GM03348 (cell line): ENCODE measurements around the gene PDZK1IP1.
"Not testable (repeated sequence)": the region's sequence is repeated elsewhere in the genome, so short reads cannot be mapped to it uniquely, and the experiment has no call there.

ENCODE experiments used
- DNase-seq: peaks from one replicate; pipeline ENCODE4 v3.0.0; 2012; ENCODE audit warnings: low spot score

The PDZK1IP1 gene

DNA sequence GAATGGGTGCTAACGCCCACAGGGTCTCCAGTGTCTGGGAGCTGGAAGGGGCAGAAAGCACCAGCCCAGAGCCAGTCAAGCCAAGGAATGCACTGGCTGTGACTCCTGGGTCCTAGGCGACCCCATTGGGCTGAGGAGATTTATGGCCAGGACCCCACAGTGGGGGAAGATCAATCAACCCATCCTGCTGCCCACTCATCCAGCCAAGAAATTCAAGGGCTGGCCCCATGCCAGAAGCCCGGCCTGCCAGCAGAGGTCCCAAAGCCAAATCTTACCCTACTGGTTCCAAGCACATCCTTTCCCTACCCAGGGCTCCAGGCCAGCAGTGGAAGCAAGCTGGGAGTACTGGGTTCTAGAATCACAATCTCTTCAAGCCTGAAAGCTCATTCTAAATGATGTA lies 6.8 kb upstream of the PDZK1IP1 start:
- DNase-seq, result no peak

- DNase-seq, result not testable (repeated sequence)
Observed at GRCh38 chr1:47195981-47196380, 6.1 kb upstream of the PDZK1IP1 start.

DNA sequence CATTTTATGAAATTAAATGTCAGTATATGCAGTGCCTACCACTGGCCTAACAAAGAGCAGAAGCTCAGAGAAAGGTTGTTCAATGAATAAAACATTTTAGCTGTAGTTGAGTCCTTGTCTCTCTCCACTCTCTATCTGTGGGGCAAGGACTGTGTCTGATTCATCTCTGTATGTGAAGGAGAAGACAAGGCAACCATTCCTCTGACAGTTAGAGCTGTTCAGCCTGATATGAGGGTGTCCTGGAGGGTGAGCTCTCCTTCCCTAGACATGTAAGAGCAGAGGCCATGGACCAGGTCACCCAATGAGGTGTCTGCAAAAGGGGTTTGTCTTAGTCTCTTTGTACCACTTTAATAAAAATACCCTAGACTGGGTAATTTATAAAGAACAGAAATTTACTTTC lies 4.5 kb upstream of the PDZK1IP1 start:
- no peak for DNase-seq

- not testable (repeated sequence) for DNase-seq
Observed at GRCh38 chr1:47193496-47193895, 3.7 kb upstream of the PDZK1IP1 start.

GRCh38 chr1:47192458-47193384 lies 2.9 kb upstream of the PDZK1IP1 start:
- peak; percentile 88 for DNase-seq

GRCh38 chr1:47191940-47192457 lies 2.2 kb upstream of the PDZK1IP1 start:
- DNase-seq, result no peak

- DNase-seq, result no peak
Observed at GRCh38 chr1:47190857-47191256, 1.0 kb upstream of the PDZK1IP1 start.

DNA sequence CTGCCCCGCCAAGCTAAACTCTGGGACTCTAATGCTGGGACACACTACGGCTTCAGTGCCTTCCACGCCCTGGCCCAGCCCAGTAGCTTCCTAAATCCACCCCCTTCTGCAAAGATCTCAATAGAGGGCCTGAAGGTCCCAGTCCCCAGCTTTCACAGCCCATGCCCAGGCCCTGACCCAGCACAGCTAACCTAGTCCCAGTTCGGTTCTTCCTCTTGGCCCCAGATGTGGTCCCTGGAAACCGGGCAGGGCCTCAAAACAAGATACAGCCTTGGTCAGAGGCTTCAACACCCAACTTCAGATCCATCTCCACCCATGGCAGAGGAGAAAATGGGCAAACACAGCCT lies 646 bp upstream of the PDZK1IP1 start:
- DNase-seq, result no peak

DNA sequence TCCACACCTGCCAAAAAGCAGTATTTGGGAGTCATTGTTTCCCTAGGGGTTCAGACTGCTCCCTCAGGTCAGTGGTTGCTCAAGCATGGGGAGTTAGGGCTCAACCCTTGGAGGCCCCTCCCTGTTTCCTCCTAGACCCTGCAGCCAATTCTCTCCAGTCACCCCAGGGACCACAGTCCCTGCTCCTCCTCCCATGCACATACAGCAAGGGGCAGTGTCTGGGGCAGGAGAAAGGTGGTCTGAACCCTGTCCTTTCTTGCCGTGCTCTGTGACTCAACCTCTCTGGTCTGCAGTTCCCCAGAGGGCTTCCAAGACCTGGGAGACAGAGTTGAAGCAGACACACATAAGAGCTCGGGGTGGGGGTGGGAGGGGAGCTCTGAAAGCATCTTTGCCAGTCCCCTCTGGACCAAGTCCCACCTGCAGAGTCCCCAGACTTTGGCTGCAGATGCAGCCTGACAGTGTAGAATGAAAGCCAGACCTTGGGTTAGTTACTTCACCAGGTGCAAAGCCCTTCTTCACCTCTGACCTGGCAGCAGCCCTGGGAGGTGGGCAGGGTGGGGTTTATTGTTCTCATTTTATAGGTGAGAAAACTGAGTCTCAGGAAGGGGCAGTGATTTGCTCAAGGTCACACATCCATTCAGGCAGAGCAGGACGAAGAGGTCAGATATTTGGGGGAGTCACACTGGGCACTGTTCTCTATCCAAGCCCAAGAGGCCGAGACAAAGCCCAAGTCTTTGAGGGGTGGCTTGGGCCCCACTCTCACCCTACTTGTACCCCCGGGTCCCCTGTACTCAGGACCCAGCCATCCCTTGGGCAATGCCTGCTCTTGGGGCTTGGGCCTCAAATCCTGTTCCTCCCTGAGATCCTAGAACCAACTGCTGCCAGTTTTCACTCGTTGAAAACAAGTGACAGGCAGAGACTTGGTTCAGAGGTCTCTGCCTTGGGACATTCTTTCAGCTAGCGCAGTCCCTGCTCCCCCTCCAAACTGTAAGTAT lies 748 bp downstream of the PDZK1IP1 start:
- DNase-seq, result no peak

DNA sequence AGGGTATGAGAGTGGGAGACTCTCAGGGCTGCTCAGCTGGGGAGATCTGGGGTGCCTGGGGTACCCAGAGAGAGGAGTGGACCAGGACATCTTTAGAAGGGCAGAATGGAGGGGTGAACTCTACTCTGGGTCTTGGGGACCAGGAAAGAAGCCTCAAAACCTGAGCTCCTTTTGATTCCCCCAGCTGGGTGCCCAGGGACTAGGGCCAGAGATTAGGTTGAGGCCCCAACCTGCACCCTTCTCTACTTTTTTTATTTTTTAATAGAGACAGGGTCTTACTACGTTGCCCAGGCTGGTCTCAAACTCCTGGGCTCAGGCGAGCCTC lies 1.9 kb downstream of the PDZK1IP1 start:
- DNase-seq, result no peak

- no peak for DNase-seq
Observed at GRCh38 chr1:47187231-47187925, 2.5 kb downstream of the PDZK1IP1 start.

- DNase-seq, result no peak
Observed at GRCh38 chr1:47186267-47187185, 3.3 kb downstream of the PDZK1IP1 start.

- DNase-seq, result no peak
Observed at GRCh38 chr1:47184822-47185677, 4.8 kb downstream of the PDZK1IP1 start.

GRCh38 chr1:47184090-47184821 lies 5.6 kb downstream of the PDZK1IP1 start:
- no peak for DNase-seq

DNA sequence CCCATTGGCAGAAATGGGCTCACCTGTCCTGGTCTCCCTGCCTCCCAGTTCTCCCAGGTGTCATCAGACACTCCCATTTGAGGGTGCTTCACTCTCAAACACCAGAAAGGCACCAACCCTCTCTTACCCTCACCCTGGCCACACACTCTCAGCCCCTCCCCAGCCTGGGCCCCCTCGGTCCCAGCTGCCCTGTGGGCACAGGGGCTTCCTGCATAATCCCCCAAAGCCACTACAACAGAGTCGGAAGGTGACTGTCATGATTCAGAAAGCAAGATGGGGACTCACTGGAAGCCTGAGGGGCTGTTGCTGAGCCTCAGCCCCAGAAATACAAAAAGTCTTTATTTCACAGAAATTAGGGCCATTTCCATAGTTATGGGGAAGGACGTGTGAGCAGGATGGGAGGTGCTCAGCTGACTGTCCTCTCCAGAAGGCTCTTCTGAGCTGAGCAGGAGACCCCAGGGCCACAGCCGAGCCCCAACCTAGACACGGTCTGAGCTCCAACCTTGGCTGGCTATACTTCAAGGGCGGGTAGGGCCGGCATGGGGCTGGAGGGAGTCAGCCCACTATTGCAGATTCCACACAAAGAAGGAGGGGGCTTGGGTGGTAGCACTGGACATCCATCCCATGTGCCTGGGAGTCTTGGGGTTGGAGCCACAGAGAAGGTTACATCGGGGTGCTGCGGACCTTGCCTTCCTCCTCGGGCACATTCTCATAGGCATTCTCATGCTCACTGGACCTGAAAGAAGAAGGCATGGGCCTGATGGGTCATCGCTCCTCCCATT lies 6.3 kb downstream of the PDZK1IP1 start:
- no peak for DNase-seq

- DNase-seq, result no peak
Observed at GRCh38 chr1:47182676-47183235, 7.1 kb downstream of the PDZK1IP1 start.

DNA sequence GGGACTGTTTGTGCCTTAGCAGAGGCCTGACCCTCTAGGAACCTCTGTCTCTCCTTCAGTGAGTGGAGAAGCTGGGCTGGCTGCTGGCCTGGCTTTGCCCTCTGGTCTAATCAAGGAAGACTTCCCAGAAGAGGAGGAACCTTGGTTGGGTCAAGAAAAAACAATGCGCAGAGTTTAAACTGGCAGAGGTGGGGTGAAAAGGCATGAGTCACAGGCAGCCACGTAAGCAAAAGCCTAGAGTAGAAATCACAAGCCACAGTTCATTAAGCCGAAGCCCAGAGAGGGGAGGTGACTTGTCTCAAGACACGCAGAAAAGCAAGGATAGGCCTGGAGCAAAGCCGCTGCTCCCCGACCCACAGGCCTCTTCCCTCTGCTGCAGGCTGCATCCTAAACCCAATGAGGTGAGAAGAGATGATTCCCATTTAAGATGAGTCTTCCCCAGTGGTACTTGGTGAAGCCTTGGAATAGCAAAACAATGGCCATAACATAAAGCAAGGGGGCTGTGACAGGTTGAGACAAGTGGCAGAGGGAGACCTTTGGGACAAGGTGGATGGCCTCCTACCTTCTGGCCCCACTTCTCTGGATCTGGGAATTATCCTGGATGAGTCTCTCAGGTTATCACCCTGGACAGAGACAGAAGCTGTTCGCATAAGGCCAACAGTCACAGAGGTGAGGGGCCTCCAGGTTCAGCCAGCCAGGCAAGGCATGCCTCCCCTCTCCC lies 7.7 kb downstream of the PDZK1IP1 start:
- no peak for DNase-seq
